Stimulated activated naive CD4-positive, alpha-beta T cell (primary cell): Measurements from ENCODE around the gene SAT2.
"Not testable (repeated sequence)": the region's sequence is repeated elsewhere in the genome, so short reads cannot be mapped to it uniquely, and the experiment has no call there.

Source experiments
- DNase-seq, 6 experiments: peaks; one replicate each; lab custom pipeline; 2025; lab: John Stamatoyannopoulos, UW

Gene SAT2

DNA sequence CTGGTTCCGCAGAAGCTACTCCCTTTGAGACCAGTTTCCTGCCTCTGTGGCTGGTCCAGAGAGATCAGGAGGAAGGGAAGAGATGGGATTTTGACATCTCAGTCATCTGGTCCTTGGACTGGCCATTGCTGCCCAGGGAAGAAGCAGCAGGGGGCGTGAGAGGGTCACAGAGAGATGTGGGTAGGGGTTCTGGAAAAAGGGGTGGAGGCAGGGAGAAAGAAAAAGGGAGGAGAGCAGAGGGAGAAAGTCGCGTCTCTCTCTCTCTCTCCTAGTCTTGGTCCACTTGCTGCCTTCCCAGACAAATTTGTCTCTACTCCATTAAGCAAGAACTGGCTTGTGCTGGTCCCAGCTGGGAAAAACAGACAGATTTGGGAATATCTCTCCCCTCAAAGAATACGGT lies 6.8 kb upstream of the SAT2 start:
- DNase-seq, result no peak

DNA sequence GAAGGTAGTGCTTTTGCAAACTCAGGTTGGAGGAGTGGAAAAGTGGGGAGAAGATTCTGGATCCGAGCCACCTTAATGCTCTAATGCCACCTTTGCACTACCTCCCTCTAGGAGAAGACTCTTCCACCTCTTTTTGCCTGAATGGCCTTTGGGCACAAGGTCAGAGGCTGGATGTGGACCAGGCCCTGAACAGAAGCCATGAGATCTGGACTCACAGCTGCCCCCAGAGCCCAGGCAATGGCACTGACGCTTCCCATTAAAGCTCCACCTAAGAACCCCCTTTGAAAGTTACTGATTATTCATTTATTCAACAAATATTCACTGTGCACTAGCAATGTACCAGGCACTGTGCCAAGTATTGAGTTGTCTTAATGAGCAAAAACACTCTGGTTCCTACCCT lies 5.5 kb upstream of the SAT2 start:
- no peak for DNase-seq

DNA sequence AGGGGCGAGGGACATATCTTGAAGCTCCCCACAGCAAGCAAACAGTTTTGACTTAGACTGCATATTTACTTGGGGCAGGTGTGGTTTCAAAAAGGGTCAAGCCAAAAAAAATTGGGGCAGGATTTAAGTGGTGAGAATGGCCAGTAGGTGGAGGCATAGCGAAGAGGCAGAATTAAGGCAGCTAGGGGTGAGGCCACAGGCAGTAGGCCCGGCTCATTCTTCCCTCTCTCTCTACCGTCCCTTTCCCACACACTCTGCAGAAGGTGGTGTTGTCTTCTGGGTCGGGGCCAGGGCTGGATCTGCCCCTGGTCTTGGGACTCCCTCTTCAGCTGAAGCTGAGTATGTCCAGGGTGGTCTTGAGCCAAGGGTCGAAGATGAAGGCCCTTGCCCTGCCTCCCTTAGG lies 4.9 kb upstream of the SAT2 start:
- peak in 2 of 6 experiments; percentile 19 to 23 for DNase-seq

DNA sequence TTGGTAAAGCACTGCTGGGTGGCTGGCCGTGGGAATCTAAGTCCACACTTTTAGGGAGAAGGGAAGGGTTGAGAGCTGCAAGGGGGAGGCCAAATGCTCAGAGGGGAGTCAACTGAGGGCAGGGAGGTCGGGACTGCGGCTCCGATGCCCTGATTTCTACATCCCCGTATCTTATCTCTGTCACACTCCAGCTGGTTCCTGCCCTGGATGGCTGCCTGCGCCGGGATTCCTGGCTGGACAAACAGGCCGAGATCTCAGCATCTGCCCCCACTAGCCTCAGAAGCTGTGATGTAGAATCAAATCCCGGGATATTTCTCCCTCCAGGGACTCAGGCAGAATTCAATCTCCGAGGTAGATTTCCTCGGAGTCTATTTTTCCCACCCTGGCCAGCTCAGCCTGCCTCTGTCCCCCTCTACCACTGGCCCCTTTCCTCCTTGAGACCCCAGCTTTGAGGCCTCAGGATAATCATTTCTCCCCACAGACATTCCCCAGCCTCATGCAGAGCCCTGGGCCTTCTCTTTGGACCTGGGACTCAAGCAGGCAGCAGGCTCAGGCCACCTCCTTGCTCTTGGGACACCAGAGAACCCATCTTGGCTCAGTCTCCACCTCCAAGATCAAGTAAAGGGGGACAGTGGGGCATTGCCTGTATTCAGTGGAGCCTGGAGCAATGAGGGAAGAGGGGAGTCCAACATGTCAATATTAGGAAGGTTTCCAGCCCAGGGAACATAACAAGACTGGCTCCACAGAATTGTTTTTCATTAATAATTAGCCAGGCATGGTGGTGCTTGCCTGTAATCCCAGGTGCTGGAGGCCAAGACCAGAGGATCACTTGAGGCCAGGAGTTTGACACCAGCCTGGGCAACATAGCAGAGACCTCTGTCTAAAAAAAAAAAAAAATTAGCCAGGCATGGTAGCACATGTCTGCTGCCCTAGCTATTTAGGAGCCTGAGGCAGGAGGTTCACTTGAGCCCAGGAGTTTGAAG lies 4.1 kb upstream of the SAT2 start:
- no peak for DNase-seq

DNA sequence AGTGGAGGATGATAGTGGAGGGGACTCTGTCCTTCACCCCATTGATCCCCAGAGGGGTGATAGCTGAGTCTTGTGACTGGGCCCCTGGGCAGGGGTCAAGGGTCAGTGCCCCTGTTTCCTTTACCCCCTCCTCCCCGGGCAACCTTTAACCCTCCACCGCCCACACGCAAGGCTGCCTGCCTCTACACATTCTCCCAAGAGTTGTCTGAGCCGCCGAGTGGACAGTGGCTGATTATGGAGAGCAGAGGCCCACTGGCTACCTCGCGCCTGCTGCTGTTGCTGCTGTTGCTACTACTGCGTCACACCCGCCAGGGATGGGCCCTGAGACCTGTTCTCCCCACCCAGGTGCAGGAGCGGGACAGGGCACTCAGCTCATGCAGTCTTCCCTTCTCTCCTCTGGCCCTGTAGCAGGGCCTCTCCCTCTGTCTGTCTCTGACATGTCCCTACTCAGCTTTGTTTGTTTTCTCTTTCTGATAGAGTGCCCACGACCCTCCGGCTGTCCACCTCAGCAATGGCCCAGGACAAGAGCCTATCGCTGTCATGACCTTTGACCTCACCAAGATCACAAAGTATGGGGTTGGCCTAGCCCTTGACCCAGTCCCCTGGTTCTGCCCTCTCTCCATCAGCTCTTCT lies 2.4 kb upstream of the SAT2 start, which contains the start of gene SHBG:
SHBG (plus strand) TSS at position 197 of the 633 bp plus-strand sequence; CDS start at position 235, 38 bp downstream.
- DNase-seq, result no peak

DNA sequence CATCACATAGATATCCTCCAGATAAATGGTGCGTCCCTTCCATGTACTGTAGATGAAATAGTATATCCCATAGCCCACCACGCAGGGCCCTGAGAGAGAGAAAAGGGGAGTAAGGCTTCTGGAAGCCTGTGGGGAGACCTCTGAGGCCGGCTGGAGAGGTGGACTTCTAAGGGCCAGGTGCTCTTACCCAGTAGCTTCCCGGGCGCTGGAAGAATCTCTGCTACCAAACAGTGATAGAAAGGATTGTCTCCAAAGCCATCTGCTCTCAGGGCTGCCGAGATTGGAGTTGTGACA lies 718 bp downstream of the SAT2 start:
- no peak for DNase-seq

DNA sequence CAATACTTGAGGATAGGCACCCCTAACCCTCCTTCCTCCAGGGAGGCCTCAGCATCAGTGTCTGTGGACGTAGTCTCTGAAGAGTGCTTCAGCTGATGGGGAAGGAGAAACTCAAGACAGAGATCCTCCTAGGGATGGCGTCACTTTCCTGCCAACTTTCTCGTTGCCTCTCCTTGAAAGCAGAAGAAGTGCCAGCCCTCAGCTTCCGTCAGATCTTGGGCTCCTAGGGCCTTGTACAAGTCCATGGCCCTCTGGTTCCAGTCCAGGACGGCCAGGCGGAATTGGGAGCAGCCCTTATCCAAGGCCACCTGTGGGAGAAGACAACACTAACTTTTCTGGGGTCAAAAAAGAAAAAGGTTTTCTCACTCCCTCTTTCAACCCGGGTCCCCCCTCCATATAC lies 1.3 kb downstream of the SAT2 start:
- no peak for DNase-seq

DNA sequence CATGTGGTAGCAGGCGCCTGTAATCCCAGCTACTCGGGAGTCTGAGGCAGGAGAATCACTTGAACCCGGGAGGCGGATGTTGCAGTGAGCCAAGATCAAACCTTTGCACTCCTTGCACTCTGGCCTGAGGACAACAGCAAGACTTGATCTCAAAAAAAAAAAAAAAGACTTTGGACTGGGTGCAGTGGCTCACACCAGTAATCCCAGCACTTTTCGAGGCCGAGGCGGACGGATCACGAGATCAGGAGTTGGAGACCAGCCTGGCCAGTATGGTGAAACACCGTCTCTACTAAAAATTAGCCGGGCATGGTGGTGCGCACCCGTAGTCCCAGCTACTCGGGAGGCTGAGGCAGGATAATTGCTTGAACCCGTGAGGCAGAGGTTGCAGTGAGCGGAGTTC lies 1.9 kb downstream of the SAT2 start:
- not testable (repeated sequence) for DNase-seq

DNA sequence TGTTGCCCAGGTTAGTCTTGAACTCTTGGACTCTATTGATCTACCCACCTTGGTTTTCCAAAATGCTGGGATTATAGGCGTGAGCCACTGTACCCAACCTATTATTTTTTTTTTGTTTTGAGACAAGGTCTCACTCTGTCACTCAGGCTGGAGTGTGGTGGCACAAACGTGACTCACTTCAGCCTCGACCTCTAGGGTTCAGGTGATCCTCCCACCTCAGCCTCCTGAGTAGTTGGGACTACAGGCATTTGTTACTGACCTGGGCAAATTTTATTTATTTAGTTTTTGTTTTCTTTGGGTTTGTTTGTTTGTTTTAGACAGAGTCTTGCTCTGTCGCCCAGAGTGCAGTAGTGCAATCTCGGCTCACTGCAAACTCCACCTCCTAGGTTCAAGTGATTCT lies 4.0 kb downstream of the SAT2 start:
- DNase-seq, result no peak

DNA sequence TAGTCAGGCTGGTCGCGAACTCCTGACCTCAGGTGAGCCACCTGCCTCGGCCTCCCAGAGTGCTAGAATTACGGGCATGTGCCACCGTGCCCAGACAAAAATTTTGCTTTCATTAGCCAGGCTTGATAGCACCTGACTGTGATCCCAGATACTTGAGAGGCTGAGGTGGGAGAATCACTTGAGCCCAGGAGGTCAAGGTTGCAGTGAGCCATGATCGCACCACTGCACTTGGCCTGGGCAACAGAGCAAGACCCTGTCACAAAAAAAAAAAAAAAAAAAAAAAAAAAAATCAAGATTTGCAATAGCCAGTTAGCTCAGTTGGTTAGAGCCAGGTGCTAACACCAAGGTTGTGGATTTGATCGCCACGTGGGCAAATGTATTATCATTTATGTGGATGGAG lies 6.8 kb downstream of the SAT2 start:
- no peak for DNase-seq

DNA sequence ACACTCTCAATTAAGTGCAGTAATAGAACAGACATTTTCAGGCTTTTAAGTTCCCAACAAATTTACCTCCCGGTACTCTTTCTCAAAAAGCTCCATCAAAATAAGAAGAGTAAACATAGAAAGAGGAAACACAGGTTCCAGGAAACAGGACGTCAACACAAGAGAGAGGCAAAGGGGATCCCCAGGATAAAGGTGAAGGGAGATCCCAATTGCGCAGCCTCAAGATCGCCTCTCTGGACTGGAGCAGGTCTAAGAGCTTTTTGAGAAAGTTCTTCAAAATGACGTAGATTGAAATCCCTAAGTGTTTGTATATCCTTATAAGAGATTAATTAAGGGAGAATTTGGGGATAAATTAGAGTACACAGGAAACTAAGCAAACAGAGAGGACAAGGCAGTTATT lies 9.0 kb downstream of the SAT2 start:
- DNase-seq, result no peak

DNA sequence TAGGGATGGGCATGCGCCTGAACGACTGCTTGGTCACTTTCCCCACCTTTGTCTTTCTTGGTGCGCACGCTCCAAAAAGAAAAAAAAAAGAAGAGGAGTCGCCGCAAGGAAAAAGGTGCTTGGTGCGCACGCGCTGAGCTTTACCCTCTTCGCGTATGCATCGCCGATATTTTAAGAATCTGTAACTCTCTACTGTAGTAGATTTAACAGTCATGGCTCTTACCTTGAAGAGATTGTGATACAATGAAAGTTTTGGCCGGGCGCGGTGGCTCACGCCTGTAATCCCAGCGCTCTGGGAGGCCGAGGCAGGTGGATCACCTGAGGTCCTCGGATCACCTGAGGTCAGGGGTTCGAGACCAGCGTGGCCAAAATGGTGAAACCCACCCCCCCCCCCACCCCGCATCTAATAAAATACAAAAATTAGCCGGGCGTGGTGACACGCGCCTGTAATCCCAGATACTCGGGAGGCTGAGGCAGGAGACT lies 12.3 kb downstream of the SAT2 start:
- no peak for DNase-seq

DNA sequence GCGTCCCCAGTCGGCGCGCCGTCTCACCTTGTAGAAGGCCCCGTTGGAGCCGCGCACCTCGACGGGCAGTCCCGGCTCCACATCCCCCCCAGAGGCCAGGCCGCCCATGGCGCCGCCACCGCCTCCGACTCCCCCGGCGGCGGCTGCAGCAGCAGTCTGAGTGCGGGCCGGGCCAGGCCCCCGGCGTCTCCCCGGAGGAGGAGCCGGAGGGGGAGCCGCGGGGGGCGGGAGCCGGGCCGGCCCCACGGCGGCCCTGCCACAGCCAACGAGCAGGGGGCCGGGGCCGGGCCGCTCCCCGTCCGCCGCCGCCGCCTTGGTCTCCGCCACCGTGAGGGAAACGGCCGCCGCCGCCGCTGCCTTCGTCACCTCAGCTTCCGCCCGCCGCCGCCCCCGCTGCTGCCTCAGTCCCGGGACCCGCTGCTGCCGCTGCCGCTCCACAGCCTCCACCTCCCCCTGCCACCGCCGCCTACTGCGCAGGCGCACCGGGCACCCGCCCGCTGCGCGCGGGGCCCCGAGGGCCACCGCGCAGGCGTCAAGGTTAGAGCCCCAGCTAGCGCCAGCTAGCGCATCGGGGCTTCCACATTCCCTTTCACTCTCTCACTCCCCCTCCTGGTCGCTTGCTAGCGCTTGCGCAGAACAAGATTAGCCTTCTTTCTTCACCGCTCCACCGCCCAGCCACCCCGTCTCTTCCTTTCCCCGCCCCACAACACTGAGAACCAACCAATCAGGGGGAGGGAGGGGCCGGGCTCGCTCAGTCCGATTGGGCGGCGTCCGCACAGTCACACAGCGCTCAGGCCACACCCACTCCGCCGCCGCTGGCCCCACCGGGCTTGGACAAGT lies 13.0 kb downstream of the SAT2 start, which contains the start of gene FXR2:
FXR2 (minus strand) TSS at position 473 of the 840 bp plus-strand sequence; CDS start at position 108, 365 bp downstream.
- peak; percentile 96 to 100 (median 99) for DNase-seq

DNA sequence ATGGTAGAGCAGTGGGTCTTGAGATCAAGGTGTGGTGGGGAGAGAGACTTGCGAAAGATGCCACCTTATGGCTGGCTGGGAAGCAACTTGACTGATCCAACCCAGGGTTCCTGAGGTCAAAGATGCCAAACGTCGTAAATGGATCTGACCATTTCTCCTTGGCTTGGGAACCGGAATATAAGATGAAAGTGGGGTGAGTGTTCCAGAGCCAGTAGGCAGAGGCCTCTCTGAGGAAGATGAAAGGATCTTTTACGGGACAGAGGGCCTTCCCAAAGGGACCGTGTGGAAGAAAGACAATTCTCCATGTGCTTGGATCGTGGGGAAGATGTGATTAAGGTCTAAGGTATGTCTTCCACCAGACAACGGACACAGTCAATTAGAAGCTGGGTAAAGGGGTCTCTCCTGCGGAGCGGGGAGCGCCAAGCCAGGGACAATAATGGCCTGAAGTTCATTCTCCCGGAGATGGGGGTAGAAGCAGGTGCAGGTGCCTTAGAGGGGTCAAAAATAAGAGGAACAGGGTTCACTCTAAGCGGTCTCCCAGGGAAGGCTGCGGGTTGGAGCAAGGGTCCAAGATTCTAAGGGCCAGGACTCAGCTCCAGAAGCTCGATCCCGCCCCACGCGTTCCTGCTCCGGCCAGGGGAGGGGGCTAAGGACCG lies 13.7 kb downstream of the SAT2 start:
- DNase-seq, result peak in 1 of 6 experiments; percentile 32

DNA sequence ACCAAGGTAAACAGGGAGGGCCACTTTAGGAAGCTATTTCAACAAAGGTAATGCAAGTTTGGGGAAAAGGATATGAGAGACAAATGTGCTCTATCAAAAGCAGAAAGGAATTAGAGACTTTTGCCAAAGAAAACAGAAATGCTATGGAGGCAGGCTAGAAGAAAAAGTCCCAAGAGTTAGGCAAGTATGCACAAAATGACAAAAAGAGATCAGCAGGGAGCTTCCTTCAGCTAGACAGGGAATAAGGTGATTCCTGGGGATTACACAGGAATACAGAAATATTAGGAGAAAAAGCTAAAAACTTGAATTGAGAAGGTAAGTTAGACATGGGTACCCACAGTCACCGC lies 15.4 kb downstream of the SAT2 start:
- no peak for DNase-seq

DNA sequence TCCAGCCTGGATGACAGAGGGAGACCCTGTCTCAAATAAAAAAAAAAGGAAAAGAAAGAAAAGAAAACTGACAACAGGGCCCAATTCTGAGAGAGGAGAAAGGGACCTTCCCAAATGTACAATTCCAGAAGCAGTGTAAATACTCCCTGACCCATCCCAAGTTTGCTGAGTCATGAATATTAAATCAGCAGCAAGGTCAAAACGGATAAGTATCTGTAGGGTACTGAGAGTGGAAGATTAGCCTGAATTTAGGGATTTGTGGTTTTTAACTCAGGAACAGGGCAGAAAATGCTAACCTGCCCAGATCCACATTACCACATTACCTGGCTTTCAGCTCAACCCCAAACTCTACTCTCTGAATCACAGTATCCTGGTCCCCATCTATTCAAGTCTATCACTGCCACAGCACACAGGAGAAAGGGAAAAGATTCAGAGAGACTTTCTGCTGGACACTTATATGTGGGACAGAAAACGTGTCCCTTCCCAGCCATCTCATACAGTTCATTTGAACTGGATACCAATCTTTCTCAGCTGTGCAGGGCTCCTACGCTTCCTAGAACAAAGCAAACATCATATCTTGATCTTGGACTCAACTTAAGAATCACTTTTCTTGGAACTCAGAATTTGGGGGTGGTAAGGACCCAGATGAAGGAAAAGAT lies 15.9 kb downstream of the SAT2 start:
- no peak for DNase-seq

DNA sequence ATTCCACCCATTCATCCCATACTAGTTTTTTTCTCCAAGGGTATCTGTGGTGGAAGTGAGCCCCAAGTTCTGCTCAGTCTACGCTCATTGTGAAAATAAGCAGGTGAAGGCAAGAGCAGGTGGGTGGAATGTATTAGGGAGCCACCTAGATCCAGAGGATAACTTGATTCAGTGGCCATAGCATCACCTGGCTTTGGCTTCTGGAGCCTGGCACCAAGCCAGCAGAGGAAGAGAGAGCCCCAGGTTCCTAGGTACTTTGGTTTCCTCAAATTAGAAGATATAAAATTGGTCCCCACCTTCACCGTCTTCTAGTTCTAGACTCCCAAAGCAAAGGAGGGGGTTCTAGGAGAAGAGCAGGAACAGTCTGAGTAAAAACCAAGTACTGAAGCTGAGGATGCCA lies 17.0 kb downstream of the SAT2 start:
- DNase-seq, result no peak

DNA sequence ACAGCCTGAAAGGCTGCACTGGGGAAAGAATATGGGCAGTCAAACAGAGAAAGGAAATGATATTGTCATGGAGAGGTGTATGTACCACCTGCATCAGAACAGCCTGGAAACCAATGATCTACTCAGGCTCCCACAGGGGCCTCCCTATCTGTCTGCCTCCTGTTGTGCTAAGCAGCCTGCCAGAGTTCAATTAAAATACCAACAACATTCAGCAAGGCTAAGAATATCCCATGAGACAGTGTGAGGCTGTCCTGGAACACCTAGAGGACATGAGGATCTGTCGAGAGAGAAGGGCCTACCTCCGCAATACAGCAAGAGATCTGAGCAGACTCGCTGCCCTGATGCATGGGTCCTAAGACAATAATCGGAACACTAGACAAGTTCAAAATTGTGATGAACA lies 21.3 kb downstream of the SAT2 start:
- DNase-seq, result no peak

DNA sequence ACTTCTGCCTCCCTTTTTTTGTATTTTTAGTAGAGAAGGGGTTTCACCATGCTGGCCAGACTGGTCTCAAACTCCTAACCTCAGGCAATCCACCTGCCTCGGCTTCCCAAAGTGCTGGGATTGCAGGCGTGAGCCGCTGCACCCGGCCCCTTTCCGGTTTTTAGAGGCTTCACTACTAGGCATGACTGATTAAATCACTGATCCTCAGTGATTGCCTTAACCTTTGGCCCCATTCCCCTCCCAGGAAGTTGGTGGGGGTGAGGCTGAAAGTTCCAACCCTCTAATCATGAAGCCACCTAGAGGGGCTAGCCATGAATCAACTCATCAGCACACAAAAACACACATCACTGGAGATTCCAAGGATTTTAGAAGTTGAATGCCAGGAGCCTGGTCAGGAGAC lies 30.1 kb downstream of the SAT2 start:
- not testable (repeated sequence) for DNase-seq

DNA sequence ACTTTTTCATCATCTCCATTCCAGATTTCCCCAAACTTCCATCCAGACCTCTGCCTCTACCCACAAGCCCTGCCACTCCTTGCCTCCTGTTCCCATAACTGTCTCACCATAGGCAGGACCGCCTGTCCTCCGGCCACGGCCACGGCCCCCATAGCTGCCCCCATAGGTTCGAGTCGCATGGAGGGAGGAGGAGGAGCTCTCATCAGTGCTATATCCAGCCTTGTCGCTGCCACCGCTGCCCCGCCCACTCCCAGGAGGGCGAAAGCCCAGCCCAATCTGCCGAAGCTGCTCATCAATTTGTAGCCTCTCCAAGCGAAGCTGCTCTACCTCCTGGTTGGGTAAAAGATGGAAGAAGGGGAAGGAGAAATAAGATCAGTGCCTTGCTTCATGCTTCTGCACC lies 34.3 kb downstream of the SAT2 start:
- DNase-seq, result no peak

DNA sequence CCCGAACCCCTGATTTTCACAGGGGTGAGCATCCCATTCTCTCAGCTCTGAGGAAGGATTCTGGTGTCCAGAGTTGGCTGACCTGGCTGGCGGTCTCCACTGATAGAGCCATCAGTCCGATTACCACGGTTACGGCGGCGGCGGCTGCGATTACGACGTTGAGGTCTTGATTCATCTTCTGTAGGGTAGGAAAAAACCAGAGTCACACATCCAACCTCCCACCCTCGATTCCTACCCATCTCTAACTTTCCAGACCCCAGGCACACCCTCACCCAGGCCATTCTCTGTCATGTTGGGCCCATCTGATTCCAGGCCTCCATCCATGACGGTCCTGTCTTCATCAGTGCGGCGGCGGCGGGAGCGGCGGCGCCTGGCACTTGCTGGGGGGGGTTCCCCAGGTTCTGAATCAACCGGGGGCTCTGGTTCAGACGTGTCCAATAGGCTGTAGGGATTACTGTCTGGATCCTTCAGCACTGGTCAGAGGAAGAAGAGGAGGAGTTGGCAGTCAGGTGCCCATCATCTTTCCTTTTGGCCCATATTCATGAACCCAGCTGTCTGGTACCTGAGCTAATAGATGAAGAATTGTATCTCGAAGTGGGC lies 35.1 kb downstream of the SAT2 start:
- no peak for DNase-seq
